GM18526 (cell line): ENCODE results near the gene NFASC.

ENCODE experiments used
- POLR2A ChIP-seq: IDR thresholded peaks from 3 replicates; pipeline ENCODE4 v1.6.1; 2011; ENCODE audit not compliant: insufficient read length; ENCODE audit errors: extremely low read depth

NFASC gene

DNA sequence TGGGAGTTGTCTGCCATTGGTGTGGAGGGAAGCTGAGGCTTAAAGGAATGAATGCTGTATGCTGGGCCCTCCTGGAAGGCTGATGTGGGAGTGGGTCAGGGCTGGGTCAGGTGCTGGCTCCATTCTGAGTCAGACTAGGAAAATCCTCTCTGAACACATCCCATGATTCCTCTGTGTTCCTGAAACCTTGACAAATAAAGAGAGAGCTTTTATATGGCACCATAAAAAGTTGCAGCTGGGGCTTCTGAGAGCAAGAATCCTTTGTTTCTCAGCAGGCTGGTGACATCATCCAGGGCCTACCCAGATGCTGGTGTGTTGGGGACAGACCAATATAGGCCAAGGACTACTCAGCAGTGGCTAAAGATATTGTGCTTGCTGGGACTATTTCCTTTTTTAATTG, 27.8 kb upstream of the NFASC start:
- TF ChIP-seq POLR2A: no peak

DNA sequence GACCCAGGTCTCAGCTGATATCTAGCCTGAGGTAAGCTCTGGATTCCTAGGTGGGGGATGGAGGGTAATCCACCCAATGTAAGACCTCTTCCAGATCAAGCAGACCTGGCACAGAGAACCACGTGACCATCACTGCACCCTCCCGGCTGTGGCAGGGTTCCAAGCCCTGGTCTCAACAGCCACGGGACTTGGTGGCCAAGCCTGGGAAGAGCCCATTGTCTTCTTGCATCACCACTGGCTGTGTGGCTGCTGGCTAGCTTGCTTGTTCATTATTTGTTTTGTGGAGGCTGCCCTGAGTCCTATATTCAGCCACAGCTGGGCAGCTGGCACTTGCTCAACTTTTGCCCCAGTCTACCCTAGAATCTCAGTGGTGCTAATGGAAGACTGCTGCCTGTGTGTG, 24.1 kb upstream of the NFASC start:
- no peak for TF ChIP-seq POLR2A

- TF ChIP-seq POLR2A: no peak
Measured at GRCh38 chr1:204848579-204848978, 22.1 kb upstream of the NFASC start.

GRCh38 chr1:204852854-204853253, 17.8 kb upstream of the NFASC start:
- TF ChIP-seq POLR2A: no peak

DNA sequence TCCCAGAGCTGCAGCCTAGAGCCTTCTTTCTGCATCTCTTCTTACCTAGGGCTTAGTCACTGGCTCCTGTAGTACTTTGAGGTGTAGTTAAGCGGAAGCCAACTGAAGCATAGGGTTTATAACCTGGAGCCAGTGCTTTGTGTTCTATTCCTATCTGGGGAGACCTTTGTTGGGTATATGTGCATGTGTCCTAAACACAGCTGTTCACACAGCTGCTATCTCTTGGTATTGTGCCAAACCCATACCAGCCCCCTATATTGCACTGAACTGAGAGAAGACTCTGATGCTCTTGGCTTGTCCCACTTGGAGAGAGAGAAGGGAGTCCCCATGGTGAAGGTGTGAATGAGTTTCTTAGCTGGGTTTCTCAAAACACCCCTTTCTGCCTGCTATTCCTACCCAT, 17.2 kb upstream of the NFASC start:
- no peak for TF ChIP-seq POLR2A

DNA sequence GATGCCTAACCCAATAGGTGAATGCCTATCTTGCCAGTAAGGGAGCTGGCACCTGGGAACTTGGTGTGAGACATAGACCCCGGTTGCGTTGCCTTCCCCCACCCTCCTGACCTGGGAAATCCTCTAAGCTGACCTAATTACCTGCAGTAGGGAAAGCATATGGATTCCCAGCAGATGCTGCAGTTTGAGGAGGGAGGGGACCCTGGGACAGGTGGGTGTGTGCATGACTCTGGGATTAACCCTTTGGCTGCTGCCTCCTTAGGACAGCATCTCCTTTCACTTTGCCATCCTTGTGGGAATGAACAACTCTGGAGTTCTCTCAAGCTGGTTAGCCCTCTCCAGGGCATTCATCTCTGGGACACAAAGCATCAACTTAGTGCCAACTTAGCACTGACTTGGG, 16.4 kb upstream of the NFASC start:
- no peak for TF ChIP-seq POLR2A

GRCh38 chr1:204858363-204858821, 12.3 kb upstream of the NFASC start:
- no peak for TF ChIP-seq POLR2A

DNA sequence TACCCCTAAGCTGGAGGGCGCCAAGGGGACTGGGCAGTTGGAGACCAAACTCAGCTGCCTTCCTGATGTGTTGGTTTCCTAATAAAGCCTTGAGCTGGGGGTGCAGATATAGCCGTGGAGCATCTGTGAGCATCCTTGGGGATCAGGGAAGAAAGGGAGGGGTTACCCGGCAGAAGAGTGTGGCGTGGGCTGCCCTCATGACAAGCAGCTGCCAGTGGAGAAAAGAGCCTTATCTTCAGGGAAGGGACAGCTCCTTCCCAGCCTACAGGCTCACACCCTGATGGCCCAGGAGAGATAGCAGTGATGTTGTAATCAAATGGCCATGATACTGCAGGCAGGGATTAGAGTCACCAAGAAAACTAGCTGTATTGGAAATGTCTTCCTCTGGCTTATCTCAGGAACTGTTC, 10.8 kb upstream of the NFASC start:
- no peak for TF ChIP-seq POLR2A

- TF ChIP-seq POLR2A: no peak
Measured at GRCh38 chr1:204863024-204863423, 7.6 kb upstream of the NFASC start.

DNA sequence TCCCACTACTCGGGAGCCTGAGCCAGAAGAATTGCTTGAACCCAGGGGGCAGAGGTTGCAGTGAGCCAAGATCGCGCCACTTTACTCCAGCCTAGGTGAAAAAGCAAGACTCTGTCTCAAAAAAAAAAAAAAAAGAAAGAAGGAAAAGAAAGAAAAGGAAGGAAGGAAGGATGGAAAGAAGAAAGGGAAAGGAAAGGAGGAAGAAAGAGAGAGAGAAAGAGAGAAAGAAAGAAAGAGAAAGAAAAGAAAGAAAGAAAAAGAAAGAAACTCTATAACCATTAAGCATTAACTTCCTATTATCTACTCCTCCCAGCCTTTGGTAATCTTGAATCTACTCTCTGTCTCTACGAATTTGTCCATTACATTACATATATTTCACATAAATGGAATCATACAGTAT, 6.9 kb upstream of the NFASC start:
- no peak for TF ChIP-seq POLR2A

GRCh38 chr1:204866051-204866596, 4.5 kb upstream of the NFASC start:
- no peak for TF ChIP-seq POLR2A

- TF ChIP-seq POLR2A: no peak
Measured at GRCh38 chr1:204867203-204867602, 3.5 kb upstream of the NFASC start.

DNA sequence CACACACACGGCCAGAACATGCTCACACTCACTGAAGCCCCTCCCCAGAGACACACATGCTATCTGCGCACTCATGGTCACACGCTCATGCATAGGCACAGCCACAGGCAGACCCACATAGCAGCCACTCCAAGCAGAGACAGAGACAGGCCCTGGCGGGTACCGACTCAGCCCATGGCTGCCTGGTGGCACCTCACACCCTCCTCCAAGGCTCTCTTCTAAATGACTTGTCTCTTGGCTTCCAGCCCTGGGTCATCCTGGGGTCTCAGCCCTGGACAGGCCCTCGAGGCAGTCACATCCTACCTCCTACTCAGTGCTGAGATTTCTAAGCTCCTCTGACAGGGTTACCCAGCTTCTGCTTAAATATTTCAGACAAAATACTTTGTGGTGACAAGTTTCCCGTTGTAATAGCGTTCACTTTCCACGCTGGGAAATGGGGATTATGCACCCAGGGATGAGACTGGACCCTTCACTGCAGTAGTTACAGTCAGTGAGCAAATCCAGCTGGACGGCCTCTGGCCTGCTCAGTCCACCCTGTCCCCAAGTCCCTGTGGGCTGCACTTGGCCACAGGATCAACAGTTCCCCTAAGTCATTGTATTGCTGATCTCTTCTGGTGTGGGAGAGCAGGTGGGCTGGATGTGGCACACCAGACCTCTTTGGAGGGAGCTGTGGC, 2.9 kb upstream of the NFASC start:
- no peak for TF ChIP-seq POLR2A

DNA sequence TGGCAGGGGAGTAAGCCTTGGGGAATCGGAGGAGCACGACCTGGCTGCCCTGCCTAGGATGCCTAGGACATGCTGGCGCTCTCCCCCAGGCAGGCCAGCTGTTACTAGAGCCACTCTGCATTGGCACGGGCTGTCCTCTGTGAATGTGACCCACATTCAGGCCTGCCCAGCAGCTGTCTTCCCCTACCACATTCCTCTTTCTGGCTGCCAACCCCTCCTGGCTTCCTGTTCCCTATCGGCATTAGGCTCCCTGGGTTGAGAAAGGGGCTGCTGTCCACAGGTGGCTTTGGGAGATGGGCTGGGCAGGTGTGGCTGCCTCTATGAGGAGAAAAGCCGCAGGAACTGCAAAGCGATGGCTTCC, 2.3 kb upstream of the NFASC start:
- TF ChIP-seq POLR2A: no peak

DNA sequence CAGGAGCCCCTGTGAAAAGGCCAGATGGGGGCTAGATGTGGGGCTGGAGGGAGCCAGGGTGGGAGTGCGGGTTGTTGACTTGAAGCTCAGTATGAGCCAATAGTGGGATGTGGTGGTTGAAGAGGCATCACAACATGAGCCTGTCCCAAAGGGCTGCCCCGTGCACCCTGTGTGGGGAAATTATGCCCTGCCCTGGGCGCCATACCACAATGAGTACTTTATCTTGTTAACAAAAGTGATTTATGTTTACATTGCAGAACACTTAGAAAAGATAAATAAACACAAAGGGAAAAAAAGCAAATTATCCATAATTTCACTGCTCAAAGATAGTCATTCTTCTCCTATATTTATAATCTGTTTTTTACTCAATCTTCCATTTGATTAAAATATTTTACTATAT, 1.6 kb upstream of the NFASC start:
- no peak for TF ChIP-seq POLR2A

DNA sequence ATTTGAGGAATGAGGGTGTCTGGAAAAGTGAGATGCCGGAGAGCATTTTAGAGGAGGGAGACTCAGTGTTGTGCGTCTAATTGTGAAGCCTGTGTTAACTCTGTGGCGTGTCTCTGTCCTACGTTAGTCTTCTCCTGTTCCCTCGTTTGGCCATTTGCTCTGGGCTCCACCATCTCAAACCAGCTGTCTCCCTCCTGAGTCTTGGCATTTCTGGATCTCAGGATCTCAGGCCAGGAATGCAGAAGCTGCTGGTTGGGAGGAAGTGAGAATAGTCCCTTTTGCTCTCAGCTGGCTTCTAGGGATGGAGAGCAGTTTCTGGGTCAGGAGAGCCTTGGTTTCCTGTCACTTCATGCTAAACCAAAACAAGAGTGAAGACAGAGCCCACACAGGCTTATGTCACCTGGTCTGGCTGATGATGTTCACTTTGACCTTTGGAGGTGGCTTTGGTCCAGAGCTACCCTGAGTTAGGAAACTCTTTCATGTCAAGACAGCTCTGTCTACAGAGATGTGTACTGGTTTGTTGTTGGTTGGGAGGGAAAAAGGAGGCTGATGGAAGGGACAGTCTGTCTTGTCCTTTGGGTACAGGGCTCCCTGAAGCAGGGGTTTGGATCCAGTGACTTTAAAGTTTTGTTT, 859 bp downstream of the NFASC start:
- TF ChIP-seq POLR2A: no peak

DNA sequence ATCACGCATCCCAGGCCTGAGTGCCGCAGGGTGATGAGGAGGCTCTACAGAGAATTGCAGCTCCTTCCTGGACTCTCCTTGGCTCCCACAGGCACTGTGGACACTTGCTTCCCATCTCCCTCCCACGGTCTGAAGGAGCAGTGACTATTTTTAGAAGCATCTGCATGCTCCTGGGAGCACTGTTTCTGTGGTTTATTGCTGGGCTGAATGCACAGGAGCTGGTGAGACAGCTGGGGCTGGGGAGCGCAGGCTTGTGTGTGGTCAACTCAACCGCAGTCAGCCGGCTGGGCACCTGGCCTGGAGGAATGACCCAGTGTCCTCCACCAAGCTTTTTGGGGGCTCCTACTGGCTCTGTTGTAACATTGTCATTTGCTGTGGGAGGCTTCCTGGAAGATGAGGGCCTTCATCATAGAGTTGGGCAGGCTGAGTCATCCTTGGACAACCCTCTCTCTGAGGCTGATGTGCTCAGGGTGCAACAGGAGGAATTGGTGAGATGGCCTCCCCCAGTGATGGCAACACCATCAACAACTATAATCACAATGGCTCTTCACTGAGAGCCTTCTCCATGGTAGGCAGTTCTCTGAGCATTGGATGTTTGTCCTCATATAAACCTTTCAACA, 1.7 kb downstream of the NFASC start:
- no peak for TF ChIP-seq POLR2A

GRCh38 chr1:204873176-204873575, 2.5 kb downstream of the NFASC start:
- no peak for TF ChIP-seq POLR2A
